ENCODE measurements around the gene IFI27L1. TPM values are rescaled to one million over a fixed set of nuclear protein-coding genes. Genes with fewer than 3 reads are reported as not detected.
A peak's percentile ranks its signal among the peaks of the same experiment; 100 is the strongest.

IFI27L1 gene
- total RNA-seq, 1 donor from 2014 or later, result 5.7 TPM

GRCh38 chr14:94075008-94075407 is 6.1 kb upstream of the IFI27L1 start:
- no peaks in the 10 kb centered on the region for H3K27me3 ChIP-seq (ENCODE audit: control insufficient read depth in 3 of 3, insufficient read depth in 3 of 3, low read length in 3 of 3)
- peaks cover 0 to 2% (median 0%) of the 10 kb centered on the region in 3 donors for H3K9me3 ChIP-seq (ENCODE audit: control insufficient read depth in 3 of 3, low read length in 3 of 3)
- H3K4me3 ChIP-seq (ENCODE audit: low read length in 3 of 3), result no peak overlapping the region
- H3K27ac ChIP-seq (ENCODE audit: low read depth, low read length), result no peak overlapping the region
- H3K9ac ChIP-seq (ENCODE audit: low read depth in 1 of 3, low read length in 3 of 3), result no peak overlapping the region
- H3K4me1 ChIP-seq (ENCODE audit: control insufficient read depth in 3 of 3, insufficient read depth in 3 of 3, low read length in 3 of 3), result peaks cover 24 to 35% (median 30%) of the 10 kb centered on the region in 3 donors
- peaks cover 7 to 14% (median 10%) of the 10 kb centered on the region in 3 donors for H3K36me3 ChIP-seq (ENCODE audit: control insufficient read depth in 3 of 3, insufficient read depth in 3 of 3, low read length in 3 of 3)

- H3K9me3 ChIP-seq (ENCODE audit: control insufficient read depth in 3 of 3, low read length in 3 of 3), result peaks cover 0 to 2% (median 0%) of the 10 kb centered on the region in 3 donors
- no peak overlapping the region for H3K27ac ChIP-seq (ENCODE audit: low read depth, low read length)
- H3K9ac ChIP-seq (ENCODE audit: low read depth in 1 of 3, low read length in 3 of 3), result peak overlapping the region in 2 of 3 donors; percentile 2 to 26
- peaks cover 7 to 14% (median 10%) of the 10 kb centered on the region in 3 donors for H3K36me3 ChIP-seq (ENCODE audit: control insufficient read depth in 3 of 3, insufficient read depth in 3 of 3, low read length in 3 of 3)
- peaks cover 28 to 42% (median 36%) of the 10 kb centered on the region in 3 donors for H3K4me1 ChIP-seq (ENCODE audit: control insufficient read depth in 3 of 3, insufficient read depth in 3 of 3, low read length in 3 of 3)
- no peaks in the 10 kb centered on the region for H3K27me3 ChIP-seq (ENCODE audit: control insufficient read depth in 3 of 3, insufficient read depth in 3 of 3, low read length in 3 of 3)
- peak overlapping the region; percentile 6 to 41 (median 29) for H3K4me3 ChIP-seq (ENCODE audit: low read length in 3 of 3)
Observed at GRCh38 chr14:94077111-94077821, 3.8 kb upstream of the IFI27L1 start.

GRCh38 chr14:94077823-94078222 is 3.3 kb upstream of the IFI27L1 start:
- H3K4me1 ChIP-seq (ENCODE audit: control insufficient read depth in 3 of 3, insufficient read depth in 3 of 3, low read length in 3 of 3), result peaks cover 28 to 42% (median 36%) of the 10 kb centered on the region in 3 donors

GRCh38 chr14:94079891-94080620 is 1.1 kb upstream of the IFI27L1 start:
- H3K36me3 ChIP-seq (ENCODE audit: control insufficient read depth in 3 of 3, insufficient read depth in 3 of 3, low read length in 3 of 3), result peaks cover 7 to 14% (median 10%) of the 10 kb centered on the region in 3 donors
- peaks cover 28 to 42% (median 36%) of the 10 kb centered on the region in 3 donors for H3K4me1 ChIP-seq (ENCODE audit: control insufficient read depth in 3 of 3, insufficient read depth in 3 of 3, low read length in 3 of 3)
- H3K4me3 ChIP-seq (ENCODE audit: low read length in 3 of 3), result peak overlapping the region; percentile 92 to 95 (median 92)
- peak overlapping the region; percentile 94 to 95 (median 94) for H3K9ac ChIP-seq (ENCODE audit: low read depth in 1 of 3, low read length in 3 of 3)
- H3K9me3 ChIP-seq (ENCODE audit: control insufficient read depth in 3 of 3, low read length in 3 of 3), result peaks cover 0 to 2% (median 0%) of the 10 kb centered on the region in 3 donors
- H3K27me3 ChIP-seq (ENCODE audit: control insufficient read depth in 3 of 3, insufficient read depth in 3 of 3, low read length in 3 of 3), result no peaks in the 10 kb centered on the region
- H3K27ac ChIP-seq (ENCODE audit: low read depth, low read length), result peak overlapping the region; percentile 93

More at GRCh38 chr14:94077823-94078222, 3.3 kb upstream of the IFI27L1 start:
- H3K36me3 ChIP-seq (ENCODE audit: control insufficient read depth in 3 of 3, insufficient read depth in 3 of 3, low read length in 3 of 3), result peaks cover 7 to 14% (median 10%) of the 10 kb centered on the region in 3 donors
- H3K27me3 ChIP-seq (ENCODE audit: control insufficient read depth in 3 of 3, insufficient read depth in 3 of 3, low read length in 3 of 3), result no peaks in the 10 kb centered on the region
- H3K9ac ChIP-seq (ENCODE audit: low read depth in 1 of 3, low read length in 3 of 3), result no peak overlapping the region
- no peak overlapping the region for H3K27ac ChIP-seq (ENCODE audit: low read depth, low read length)
- peaks cover 0 to 2% (median 0%) of the 10 kb centered on the region in 3 donors for H3K9me3 ChIP-seq (ENCODE audit: control insufficient read depth in 3 of 3, low read length in 3 of 3)
- peak overlapping the region; percentile 29 to 95 (median 92) for H3K4me3 ChIP-seq (ENCODE audit: low read length in 3 of 3)

GRCh38 chr14:94081386-94081820 is 293 bp downstream of the IFI27L1 start:
- peak overlapping the region; percentile 93 for H3K27ac ChIP-seq (ENCODE audit: low read depth, low read length)
- peak overlapping the region; percentile 92 to 95 (median 92) for H3K4me3 ChIP-seq (ENCODE audit: low read length in 3 of 3)
- peaks cover 7 to 14% (median 10%) of the 10 kb centered on the region in 3 donors for H3K36me3 ChIP-seq (ENCODE audit: control insufficient read depth in 3 of 3, insufficient read depth in 3 of 3, low read length in 3 of 3)
- peaks cover 28 to 42% (median 36%) of the 10 kb centered on the region in 3 donors for H3K4me1 ChIP-seq (ENCODE audit: control insufficient read depth in 3 of 3, insufficient read depth in 3 of 3, low read length in 3 of 3)
- no peaks in the 10 kb centered on the region for H3K27me3 ChIP-seq (ENCODE audit: control insufficient read depth in 3 of 3, insufficient read depth in 3 of 3, low read length in 3 of 3)
- peak overlapping the region; percentile 94 to 95 (median 94) for H3K9ac ChIP-seq (ENCODE audit: low read depth in 1 of 3, low read length in 3 of 3)
- no peaks in the 10 kb centered on the region for H3K9me3 ChIP-seq (ENCODE audit: control insufficient read depth in 3 of 3, low read length in 3 of 3)

GRCh38 chr14:94087891-94088290 is 6.8 kb downstream of the IFI27L1 start:
- Histone ChIP-seq H3K4me1 (ENCODE audit: control insufficient read depth in 3 of 3, insufficient read depth in 3 of 3, low read length in 3 of 3) (no peaks in the 10 kb centered on the region), H3K4me3 (ENCODE audit: low read length in 3 of 3) (no peak overlapping the region), H3K9me3 (ENCODE audit: control insufficient read depth in 3 of 3, low read length in 3 of 3) (no peaks in the 10 kb centered on the region), H3K27ac (ENCODE audit: low read depth, low read length) (no peak overlapping the region), H3K9ac (ENCODE audit: low read depth in 1 of 3, low read length in 3 of 3) (no peak overlapping the region), H3K36me3 (ENCODE audit: control insufficient read depth in 3 of 3, insufficient read depth in 3 of 3, low read length in 3 of 3) (no peaks in the 10 kb centered on the region), H3K27me3 (ENCODE audit: control insufficient read depth in 3 of 3, insufficient read depth in 3 of 3, low read length in 3 of 3) (no peaks in the 10 kb centered on the region)

- no peaks in the 10 kb centered on the region for H3K36me3 ChIP-seq (ENCODE audit: control insufficient read depth in 3 of 3, insufficient read depth in 3 of 3, low read length in 3 of 3)
- no peaks in the 10 kb centered on the region for H3K4me1 ChIP-seq (ENCODE audit: control insufficient read depth in 3 of 3, insufficient read depth in 3 of 3, low read length in 3 of 3)
- no peaks in the 10 kb centered on the region for H3K27me3 ChIP-seq (ENCODE audit: control insufficient read depth in 3 of 3, insufficient read depth in 3 of 3, low read length in 3 of 3)
- H3K9me3 ChIP-seq (ENCODE audit: control insufficient read depth in 3 of 3, low read length in 3 of 3), result no peaks in the 10 kb centered on the region
- no peak overlapping the region for H3K9ac ChIP-seq (ENCODE audit: low read depth in 1 of 3, low read length in 3 of 3)
- H3K27ac ChIP-seq (ENCODE audit: low read depth, low read length), result no peak overlapping the region
- no peak overlapping the region for H3K4me3 ChIP-seq (ENCODE audit: low read length in 3 of 3)
Observed at GRCh38 chr14:94088516-94088915, 7.4 kb downstream of the IFI27L1 start.

GRCh38 chr14:94089479-94089878 is 8.4 kb downstream of the IFI27L1 start:
- H3K27me3 ChIP-seq (ENCODE audit: control insufficient read depth in 3 of 3, insufficient read depth in 3 of 3, low read length in 3 of 3), result no peaks in the 10 kb centered on the region
- no peak overlapping the region for H3K9ac ChIP-seq (ENCODE audit: low read depth in 1 of 3, low read length in 3 of 3)
- H3K27ac ChIP-seq (ENCODE audit: low read depth, low read length), result no peak overlapping the region
- H3K4me1 ChIP-seq (ENCODE audit: control insufficient read depth in 3 of 3, insufficient read depth in 3 of 3, low read length in 3 of 3), result no peaks in the 10 kb centered on the region
- no peaks in the 10 kb centered on the region for H3K36me3 ChIP-seq (ENCODE audit: control insufficient read depth in 3 of 3, insufficient read depth in 3 of 3, low read length in 3 of 3)
- H3K4me3 ChIP-seq (ENCODE audit: low read length in 3 of 3), result no peak overlapping the region
- no peaks in the 10 kb centered on the region for H3K9me3 ChIP-seq (ENCODE audit: control insufficient read depth in 3 of 3, low read length in 3 of 3)

- Histone ChIP-seq H3K36me3 (ENCODE audit: control insufficient read depth in 3 of 3, insufficient read depth in 3 of 3, low read length in 3 of 3) (peaks cover 0 to 5% (median 3%) of the 10 kb centered on the region in 3 donors), H3K9me3 (ENCODE audit: control insufficient read depth in 3 of 3, low read length in 3 of 3) (no peaks in the 10 kb centered on the region), H3K27me3 (ENCODE audit: control insufficient read depth in 3 of 3, insufficient read depth in 3 of 3, low read length in 3 of 3) (no peaks in the 10 kb centered on the region), H3K4me3 (ENCODE audit: low read length in 3 of 3) (no peak overlapping the region), H3K27ac (ENCODE audit: low read depth, low read length) (no peak overlapping the region), H3K4me1 (ENCODE audit: control insufficient read depth in 3 of 3, insufficient read depth in 3 of 3, low read length in 3 of 3) (no peaks in the 10 kb centered on the region), H3K9ac (ENCODE audit: low read depth in 1 of 3, low read length in 3 of 3) (no peak overlapping the region)
Observed at GRCh38 chr14:94093418-94093817, 12.3 kb downstream of the IFI27L1 start.

- Histone ChIP-seq H3K9me3 (ENCODE audit: control insufficient read depth in 3 of 3, low read length in 3 of 3) (no peaks in the 10 kb centered on the region), H3K27ac (ENCODE audit: low read depth, low read length) (no peak overlapping the region), H3K4me3 (ENCODE audit: low read length in 3 of 3) (no peak overlapping the region), H3K36me3 (ENCODE audit: control insufficient read depth in 3 of 3, insufficient read depth in 3 of 3, low read length in 3 of 3) (peaks cover 0 to 5% (median 3%) of the 10 kb centered on the region in 3 donors), H3K4me1 (ENCODE audit: control insufficient read depth in 3 of 3, insufficient read depth in 3 of 3, low read length in 3 of 3) (peaks cover 0 to 6% (median 0%) of the 10 kb centered on the region in 3 donors), H3K27me3 (ENCODE audit: control insufficient read depth in 3 of 3, insufficient read depth in 3 of 3, low read length in 3 of 3) (no peaks in the 10 kb centered on the region), H3K9ac (ENCODE audit: low read depth in 1 of 3, low read length in 3 of 3) (no peak overlapping the region)
Observed at GRCh38 chr14:94097091-94097490, 16.0 kb downstream of the IFI27L1 start.

Data from skeletal muscle tissue (tissue), 4 donors.